T-helper 1 cell treated with Interleukin-12 subunit alpha and Interleukin-12 subunit beta and Interleukin-4 antibody, amounts not matched to agents 30 μg/mL and 1 μg/mL, for 36 hours (primary cell): ENCODE results near the gene NCAPD3.
A peak's percentile ranks its signal among the peaks of the same experiment; 100 is the strongest.

Source experiments
- H3K27ac Mint-ChIP-seq: one replicate; pipeline ENCODE4 v1.8.0; 2021; ENCODE audit warnings: mild to moderate bottlenecking, mixed read lengths
- H3K27me3 Mint-ChIP-seq: one replicate; pipeline ENCODE4 v1.8.0; 2021; ENCODE audit warnings: low read depth, mixed read lengths
- H3K36me3 Mint-ChIP-seq: one replicate; pipeline ENCODE4 v1.8.0; 2021; ENCODE audit warnings: low read depth, mixed read lengths
- H3K4me1 Mint-ChIP-seq: one replicate; pipeline ENCODE4 v1.8.0; 2021; ENCODE audit warnings: low read depth, mixed read lengths
- H3K4me3 Mint-ChIP-seq: one replicate; pipeline ENCODE4 v1.8.0; 2021; ENCODE audit warnings: mild to moderate bottlenecking, moderate library complexity, mixed read lengths
- H3K9me3 Mint-ChIP-seq: one replicate; pipeline ENCODE4 v1.8.0; 2021; ENCODE audit warnings: mixed read lengths

NCAPD3 gene, protein sequence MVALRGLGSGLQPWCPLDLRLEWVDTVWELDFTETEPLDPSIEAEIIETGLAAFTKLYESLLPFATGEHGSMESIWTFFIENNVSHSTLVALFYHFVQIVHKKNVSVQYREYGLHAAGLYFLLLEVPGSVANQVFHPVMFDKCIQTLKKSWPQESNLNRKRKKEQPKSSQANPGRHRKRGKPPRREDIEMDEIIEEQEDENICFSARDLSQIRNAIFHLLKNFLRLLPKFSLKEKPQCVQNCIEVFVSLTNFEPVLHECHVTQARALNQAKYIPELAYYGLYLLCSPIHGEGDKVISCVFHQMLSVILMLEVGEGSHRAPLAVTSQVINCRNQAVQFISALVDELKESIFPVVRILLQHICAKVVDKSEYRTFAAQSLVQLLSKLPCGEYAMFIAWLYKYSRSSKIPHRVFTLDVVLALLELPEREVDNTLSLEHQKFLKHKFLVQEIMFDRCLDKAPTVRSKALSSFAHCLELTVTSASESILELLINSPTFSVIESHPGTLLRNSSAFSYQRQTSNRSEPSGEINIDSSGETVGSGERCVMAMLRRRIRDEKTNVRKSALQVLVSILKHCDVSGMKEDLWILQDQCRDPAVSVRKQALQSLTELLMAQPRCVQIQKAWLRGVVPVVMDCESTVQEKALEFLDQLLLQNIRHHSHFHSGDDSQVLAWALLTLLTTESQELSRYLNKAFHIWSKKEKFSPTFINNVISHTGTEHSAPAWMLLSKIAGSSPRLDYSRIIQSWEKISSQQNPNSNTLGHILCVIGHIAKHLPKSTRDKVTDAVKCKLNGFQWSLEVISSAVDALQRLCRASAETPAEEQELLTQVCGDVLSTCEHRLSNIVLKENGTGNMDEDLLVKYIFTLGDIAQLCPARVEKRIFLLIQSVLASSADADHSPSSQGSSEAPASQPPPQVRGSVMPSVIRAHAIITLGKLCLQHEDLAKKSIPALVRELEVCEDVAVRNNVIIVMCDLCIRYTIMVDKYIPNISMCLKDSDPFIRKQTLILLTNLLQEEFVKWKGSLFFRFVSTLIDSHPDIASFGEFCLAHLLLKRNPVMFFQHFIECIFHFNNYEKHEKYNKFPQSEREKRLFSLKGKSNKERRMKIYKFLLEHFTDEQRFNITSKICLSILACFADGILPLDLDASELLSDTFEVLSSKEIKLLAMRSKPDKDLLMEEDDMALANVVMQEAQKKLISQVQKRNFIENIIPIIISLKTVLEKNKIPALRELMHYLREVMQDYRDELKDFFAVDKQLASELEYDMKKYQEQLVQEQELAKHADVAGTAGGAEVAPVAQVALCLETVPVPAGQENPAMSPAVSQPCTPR (N-terminal part only)

DNA sequence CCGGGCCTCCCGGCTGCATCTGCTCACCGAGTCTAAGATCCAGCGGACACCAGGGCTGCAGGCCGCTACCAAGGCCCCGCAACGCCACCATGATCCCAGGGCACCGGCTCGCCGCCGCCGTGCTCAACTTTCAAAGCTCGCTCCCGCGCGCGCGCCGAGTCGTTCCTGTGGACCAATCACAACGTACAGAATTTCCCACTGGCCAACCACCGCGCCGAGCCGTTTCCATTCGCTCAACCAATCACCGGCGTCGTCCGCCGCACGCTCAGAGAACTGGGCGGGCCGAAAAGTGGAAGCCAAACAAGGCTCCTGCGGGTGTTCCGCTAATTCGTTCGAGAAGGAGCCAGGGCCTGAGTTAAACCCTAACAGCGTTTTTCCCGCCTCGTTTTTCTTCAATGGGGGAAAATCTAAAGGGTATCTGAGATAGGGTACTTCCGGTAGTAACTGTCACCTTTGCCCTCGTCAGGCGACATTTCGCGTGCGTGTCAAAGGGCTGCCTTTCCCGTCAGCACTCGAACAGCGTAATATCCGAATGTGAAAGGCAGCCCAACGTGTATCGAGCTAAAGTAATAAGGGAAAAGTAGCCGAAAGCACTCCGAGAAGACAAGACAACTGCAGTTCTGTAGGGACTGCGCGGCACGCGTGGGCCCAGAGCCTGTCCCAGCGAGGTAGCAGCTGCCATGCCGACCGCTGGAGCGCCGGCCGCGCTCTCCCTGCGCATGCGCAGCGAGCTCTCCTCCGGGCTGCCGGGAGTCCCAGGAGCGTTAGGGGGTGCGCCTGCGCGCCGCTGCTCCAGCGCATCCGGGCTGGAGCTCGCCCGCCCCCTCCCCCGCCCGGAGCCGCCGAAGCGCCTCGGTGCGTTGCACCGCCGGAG, at the start of gene NCAPD3, which contains the start of gene VPS26B:
NCAPD3 (minus strand) TSS at position 132 of the 874 bp plus-strand sequence; CDS start at position 91, 41 bp downstream.
VPS26B (plus strand) TSS at position 836 of the 874 bp plus-strand sequence. CDS start 452 bp downstream, outside the sequence.
- Mint-ChIP-seq H3K36me3 (peaks cover 25% of the 10 kb centered on the region), H3K4me3 (peak within 1 kb of the TSS; percentile 100), H3K27me3 (no peaks in the 10 kb centered on the region), H3K9me3 (no peaks in the 10 kb centered on the region), H3K27ac (peak within 1 kb of the TSS; percentile 99), H3K4me1 (peaks cover 63% of the 10 kb centered on the region)

DNA sequence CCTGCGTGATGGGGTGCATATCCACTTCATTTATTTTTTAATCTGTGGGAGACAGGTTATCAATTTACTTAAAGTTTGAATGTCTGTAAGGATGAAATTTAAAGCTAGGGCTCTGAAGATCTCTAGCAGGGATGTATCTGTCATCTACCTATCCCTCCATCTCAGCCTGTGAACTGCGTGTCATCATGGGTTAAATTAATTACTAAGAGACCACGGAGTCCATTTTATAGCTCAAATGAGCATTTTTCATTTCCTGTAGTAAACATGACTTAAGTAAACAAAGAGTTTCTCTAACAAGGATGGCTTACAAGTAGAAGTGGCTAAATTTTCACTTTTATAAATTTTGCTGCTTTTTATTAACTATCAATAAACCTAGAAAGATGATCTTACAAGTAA, 49.5 kb upstream of the NCAPD3 start:
- Mint-ChIP-seq H3K9me3 (no peaks in the 10 kb centered on the region), H3K4me3 (peak overlapping the region; percentile 93), H3K4me1 (peaks cover 52% of the 10 kb centered on the region), H3K36me3 (peaks cover 13% of the 10 kb centered on the region), H3K27me3 (no peaks in the 10 kb centered on the region), H3K27ac (peak overlapping the region; percentile 67)

DNA sequence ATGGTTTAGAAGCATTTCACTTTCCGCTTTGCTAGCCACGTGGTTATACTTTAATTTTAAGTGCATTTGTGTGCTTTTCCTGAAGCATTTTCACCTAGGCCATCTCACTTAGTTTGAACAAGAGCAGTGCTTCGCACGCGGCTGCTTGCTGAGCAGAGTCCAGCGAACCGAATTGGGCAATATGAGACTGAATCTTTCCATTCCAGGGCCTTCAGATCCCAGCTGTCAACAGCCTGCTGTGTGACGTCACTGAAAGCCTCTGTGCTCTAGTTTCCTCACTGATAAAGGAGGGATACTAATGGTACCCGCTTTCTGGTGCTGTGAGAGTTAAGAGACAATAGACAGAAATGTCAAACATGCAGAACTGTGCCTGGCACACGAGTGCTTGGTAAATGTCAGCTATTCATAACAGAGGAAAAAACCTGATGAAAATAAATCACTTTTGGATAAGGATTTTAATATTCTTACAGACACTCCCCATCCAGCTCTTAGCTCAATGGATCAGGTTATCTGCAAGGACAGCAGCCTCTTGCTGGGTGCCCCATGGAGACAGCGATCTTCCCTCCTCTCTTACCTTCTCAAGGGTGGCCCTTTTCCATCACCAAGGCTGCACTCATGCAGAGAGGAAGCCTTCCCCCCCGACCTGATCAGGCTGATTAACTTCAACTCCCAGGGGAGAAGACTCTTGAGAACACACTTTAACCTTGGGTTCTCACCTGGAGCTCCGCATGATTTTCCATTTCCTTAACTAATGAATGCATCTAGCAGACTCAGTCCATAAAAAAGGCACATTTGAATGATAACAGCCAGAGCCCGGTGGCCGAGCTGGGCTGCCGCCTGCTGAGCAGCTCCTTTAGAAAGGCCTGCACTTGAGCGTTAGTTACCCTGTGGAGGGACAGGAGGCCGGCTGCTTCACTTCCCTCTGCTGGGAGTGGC, 48.9 kb upstream of the NCAPD3 start:
- H3K9me3 Mint-ChIP-seq: no peaks in the 10 kb centered on the region
- H3K27me3 Mint-ChIP-seq: no peaks in the 10 kb centered on the region
- H3K4me1 Mint-ChIP-seq: peaks cover 56% of the 10 kb centered on the region
- peak overlapping the region; percentile 67 for H3K27ac Mint-ChIP-seq
- peak overlapping the region; percentile 93 for H3K4me3 Mint-ChIP-seq
- H3K36me3 Mint-ChIP-seq: peaks cover 13% of the 10 kb centered on the region

DNA sequence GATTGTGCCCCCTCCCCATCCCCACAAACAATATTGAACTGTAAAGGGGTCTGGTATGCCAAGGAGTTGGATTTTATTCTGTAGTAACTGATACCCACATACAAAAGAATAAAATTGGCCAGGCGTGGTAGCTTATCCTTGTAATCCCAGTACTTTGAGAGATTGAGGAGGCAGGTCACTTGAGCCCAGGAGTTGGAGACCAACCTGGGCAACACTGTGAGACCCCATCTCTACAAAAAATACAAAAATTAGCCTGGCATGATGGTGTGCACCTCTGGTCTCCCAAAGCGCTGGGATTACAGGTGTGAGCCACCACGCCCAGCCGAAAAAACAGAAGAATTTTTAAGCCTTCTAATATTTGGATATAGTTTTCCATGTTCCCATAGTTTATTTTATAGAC, 48.2 kb upstream of the NCAPD3 start:
- peak overlapping the region; percentile 59 for H3K27ac Mint-ChIP-seq
- H3K4me3 Mint-ChIP-seq: no peak overlapping the region
- H3K36me3 Mint-ChIP-seq: peaks cover 15% of the 10 kb centered on the region
- H3K4me1 Mint-ChIP-seq: peaks cover 54% of the 10 kb centered on the region
- no peaks in the 10 kb centered on the region for H3K9me3 Mint-ChIP-seq
- H3K27me3 Mint-ChIP-seq: no peaks in the 10 kb centered on the region

DNA sequence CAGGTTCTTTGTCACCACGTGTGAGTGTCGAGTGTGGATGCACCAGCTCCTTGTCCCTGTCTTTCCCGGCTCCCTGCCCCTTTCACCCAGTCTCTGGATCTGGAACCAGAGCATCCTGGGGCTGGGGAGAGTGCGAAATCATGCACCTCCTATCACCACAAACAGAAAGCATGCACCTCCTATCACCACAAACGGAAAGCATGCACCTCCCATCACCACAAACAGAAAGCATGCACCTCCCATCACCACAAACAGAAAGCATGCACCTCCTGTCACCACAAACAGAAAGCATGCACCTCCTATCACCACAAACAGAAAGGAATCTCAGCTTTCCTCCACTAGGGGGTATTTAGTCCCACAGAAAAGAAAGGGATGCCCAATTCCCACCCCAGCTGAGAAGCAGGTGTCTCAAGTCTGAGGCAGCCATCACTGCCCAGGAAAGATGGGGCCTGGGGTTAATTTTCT, 46.5 kb upstream of the NCAPD3 start:
- H3K4me3 Mint-ChIP-seq: peak overlapping the region; percentile 43
- no peaks in the 10 kb centered on the region for H3K27me3 Mint-ChIP-seq
- peaks cover 19% of the 10 kb centered on the region for H3K36me3 Mint-ChIP-seq
- no peaks in the 10 kb centered on the region for H3K9me3 Mint-ChIP-seq
- peaks cover 58% of the 10 kb centered on the region for H3K4me1 Mint-ChIP-seq
- H3K27ac Mint-ChIP-seq: peak overlapping the region; percentile 80

DNA sequence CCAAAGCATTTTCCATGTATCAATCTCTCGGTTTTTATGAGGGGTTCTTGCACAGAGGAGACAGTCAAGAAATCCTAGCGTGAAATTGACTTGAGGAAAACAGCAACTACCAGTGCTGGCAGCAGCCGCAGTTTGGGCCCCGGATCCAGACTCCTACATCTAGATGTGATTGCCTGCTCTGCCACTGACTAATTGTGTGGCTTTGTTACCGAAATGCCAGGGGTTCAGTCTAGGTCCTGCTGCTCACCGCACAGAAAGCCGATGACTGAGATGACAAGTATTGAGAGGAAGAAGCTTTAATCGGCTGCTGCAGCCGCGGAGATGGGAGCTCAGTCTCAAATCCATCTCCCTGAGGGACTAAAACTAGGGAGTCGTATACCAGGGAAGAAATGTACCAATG, 44.2 kb upstream of the NCAPD3 start:
- Mint-ChIP-seq H3K36me3 (peaks cover 24% of the 10 kb centered on the region), H3K9me3 (no peaks in the 10 kb centered on the region), H3K4me3 (no peak overlapping the region), H3K27me3 (no peaks in the 10 kb centered on the region), H3K27ac (no peak overlapping the region), H3K4me1 (peaks cover 41% of the 10 kb centered on the region)

DNA sequence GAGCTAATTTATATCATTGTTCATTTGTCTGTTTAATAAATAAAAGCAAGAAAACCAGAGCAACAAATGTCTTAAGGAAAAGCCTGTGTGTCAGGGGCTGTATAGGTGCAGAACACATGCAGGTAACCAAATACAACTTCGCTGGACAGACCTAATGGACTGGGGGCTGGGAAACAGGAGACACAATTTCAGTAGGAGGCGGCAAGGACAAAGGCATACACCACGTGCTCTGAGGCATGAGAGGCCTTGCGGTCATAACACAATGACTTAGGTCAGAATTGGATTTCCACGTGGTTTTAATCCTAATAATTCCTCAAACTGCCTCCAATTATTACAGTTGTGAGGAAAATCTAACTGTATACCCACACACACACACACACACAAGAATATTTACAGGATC, 43.7 kb upstream of the NCAPD3 start:
- Mint-ChIP-seq H3K4me3 (no peak overlapping the region), H3K36me3 (peaks cover 22% of the 10 kb centered on the region), H3K27me3 (no peaks in the 10 kb centered on the region)

DNA sequence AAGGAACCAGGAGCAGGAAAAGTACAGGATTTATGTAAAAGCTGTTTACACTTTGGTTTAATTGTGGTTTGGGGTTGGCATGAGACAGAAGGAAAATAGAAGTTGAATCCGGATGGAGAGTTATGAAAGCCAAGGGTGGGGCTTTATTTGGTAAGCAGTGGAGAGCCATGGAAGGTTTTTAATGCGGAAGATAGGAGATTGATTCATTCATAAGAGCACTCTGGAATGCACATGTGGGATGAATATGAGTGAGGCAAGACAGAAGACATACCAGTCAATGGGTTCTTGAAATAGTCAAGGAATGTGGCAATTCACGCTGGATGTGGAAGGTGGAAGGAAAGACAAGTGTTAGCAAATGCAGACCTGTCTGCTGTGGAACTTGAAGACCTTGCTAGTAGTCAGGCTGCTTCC, 43.1 kb upstream of the NCAPD3 start:
- Mint-ChIP-seq H3K4me1 (peaks cover 38% of the 10 kb centered on the region), H3K4me3 (no peak overlapping the region), H3K9me3 (no peaks in the 10 kb centered on the region), H3K27me3 (no peaks in the 10 kb centered on the region), H3K36me3 (peaks cover 23% of the 10 kb centered on the region), H3K27ac (no peak overlapping the region)

More for the DNA sequence above, 43.7 kb upstream of the NCAPD3 start:
- no peaks in the 10 kb centered on the region for H3K9me3 Mint-ChIP-seq
- H3K27ac Mint-ChIP-seq: no peak overlapping the region
- H3K4me1 Mint-ChIP-seq: peaks cover 36% of the 10 kb centered on the region

DNA sequence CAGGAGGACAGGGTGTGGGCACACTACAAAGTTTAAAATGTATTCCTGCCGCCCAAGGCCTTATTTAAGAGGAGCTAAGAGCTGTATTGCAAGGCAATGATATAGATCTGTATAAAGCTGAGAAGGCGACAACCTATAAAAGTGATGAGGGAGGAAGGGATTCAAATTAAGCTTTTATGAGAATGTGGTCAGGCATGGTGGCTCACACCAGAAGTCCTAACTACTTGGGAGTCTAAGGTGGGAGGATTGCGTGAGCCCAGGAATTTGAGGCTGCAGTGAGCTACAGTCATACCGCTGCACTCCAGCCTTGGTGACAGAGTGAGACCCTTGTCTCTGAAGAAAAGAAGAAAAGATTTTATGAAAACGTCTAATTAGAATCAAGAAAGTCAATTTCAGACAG, 42.7 kb upstream of the NCAPD3 start:
- Mint-ChIP-seq H3K27ac (no peak overlapping the region), H3K27me3 (no peaks in the 10 kb centered on the region)

DNA sequence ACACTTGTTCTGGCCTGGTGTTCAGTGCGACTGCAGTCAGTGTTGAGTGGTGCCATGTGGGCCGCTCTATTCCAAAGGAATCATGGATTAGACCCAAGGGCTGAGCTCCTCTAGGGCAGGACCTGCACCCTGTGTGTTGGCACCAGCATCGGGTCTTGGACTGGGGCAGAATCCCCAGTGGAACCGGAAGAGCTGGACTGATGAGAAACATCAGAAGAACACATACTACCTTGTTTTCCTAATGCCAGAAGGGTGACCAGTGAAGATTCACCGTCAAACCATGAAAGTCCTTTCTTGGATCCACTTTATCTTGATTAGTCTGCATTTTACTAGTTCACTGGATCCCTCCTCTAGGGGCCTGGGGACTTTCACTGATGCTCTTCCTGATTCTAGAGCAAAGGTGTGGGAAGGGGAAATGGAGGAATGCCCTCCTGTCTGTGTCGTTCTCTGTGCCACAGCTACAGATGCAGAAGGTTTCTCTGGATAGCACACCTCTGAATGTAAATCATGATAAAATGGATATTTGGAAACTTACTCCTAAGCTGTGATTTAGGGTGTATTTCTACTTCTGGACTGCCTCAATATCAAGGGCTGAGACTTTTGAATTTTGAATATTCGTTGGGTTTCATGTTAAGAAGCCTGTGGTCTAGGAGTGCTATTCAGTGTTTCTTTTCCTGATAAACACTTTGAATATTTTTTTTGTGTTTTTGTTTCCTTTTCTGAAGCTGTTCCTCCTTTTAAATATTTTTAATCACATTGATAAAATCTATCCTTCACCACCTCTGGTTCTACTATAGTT, 41.4 kb upstream of the NCAPD3 start:
- H3K4me1 Mint-ChIP-seq: peaks cover 26% of the 10 kb centered on the region
- no peak overlapping the region for H3K4me3 Mint-ChIP-seq
- H3K27me3 Mint-ChIP-seq: no peaks in the 10 kb centered on the region
- no peak overlapping the region for H3K27ac Mint-ChIP-seq
- H3K36me3 Mint-ChIP-seq: peaks cover 23% of the 10 kb centered on the region
- no peaks in the 10 kb centered on the region for H3K9me3 Mint-ChIP-seq

More for the DNA sequence above, 42.7 kb upstream of the NCAPD3 start:
- no peaks in the 10 kb centered on the region for H3K9me3 Mint-ChIP-seq
- peaks cover 35% of the 10 kb centered on the region for H3K4me1 Mint-ChIP-seq
- no peak overlapping the region for H3K4me3 Mint-ChIP-seq
- H3K36me3 Mint-ChIP-seq: peaks cover 23% of the 10 kb centered on the region

DNA sequence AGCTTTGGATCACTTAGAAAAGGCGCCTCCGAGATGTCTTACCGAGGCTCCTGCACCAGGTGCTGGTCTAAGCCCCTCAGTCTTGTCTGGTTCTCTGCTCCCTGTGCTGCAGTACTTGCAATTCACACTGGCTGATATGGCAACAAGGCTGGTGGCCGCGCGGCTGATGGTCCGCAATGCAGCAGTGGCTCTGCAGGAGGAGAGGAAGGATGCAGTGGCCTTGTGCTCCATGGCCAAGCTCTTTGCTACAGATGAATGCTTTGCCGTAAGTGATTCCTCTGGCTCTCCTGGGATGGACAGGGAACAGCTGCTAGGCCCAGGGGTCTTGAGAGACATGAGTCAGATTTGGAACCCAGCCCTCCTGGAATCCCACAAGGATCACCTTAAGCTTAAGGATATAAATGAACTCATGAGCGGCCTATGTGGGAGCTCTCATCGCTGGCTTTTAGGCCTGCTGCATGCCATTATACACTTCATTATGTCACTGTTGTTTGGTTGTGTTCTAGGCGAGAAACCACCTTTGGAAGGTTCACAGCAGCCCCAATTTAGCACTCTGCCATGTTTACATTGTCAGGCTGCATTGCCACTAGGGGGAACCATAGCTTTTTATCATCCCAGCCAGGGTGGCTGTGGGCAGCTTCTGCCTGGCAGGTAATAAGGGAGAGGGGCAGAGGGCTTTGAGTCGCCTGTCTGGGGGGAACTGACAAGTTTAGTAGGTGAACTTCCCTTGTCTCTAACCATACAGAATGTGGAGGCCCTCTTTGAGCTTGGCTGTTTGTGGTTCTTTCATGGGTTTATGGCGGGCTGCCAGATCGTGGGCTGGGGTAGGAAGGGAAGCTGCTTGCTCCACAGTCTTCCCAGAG, 38.1 kb upstream of the NCAPD3 start:
- no peaks in the 10 kb centered on the region for H3K27me3 Mint-ChIP-seq
- peaks cover 25% of the 10 kb centered on the region for H3K4me1 Mint-ChIP-seq
- no peak overlapping the region for H3K4me3 Mint-ChIP-seq
- no peaks in the 10 kb centered on the region for H3K9me3 Mint-ChIP-seq
- H3K27ac Mint-ChIP-seq: no peak overlapping the region
- H3K36me3 Mint-ChIP-seq: peaks cover 30% of the 10 kb centered on the region
